Muscle of leg (tissue), 9 donors: ENCODE data around the gene CXCL16. TPM values are rescaled to one million over a fixed set of nuclear protein-coding genes. Genes with fewer than 3 reads are reported as not detected.

ENCODE experiments used
- polyA plus RNA-seq, 8 donors: library from polyadenylated mRNA; unstranded; fragments of 120-200 nt; gene quantifications; one replicate each; pipeline versions ENCODE4 v1.2.1 to v1.2.3, GENCODE V29; 2013; ENCODE audit warnings: inconsistent platforms in 1 of 8, low replicate concordance in 1 of 8; ENCODE audit not compliant: insufficient read length in 8 of 8, insufficient read depth in 1 of 8
- total RNA-seq: library from RNA; stranded (reverse); fragments of 120-200 nt; gene quantifications from one replicate; pipeline ENCODE4 v1.2.4, GENCODE V29; 2013

Gene CXCL16
- total and polyA plus RNA-seq, 9 donors: 1.7 to 8.3 (median 4.2) TPM

Other genes with a start within 250 kb of the CXCL16 start
- 5.0 TPM for gene SPNS2, start 241.0 kb downstream of the CXCL16 start, total RNA-seq
- gene SPNS2, start 241.0 kb downstream of the CXCL16 start, polyA plus RNA-seq: 1 to 10 TPM; 7.8 to 9.7 (median 8.3) TPM
- gene MYBBP1A, start 184.5 kb downstream of the CXCL16 start, total RNA-seq: 25.5 TPM
- 10 to 100 TPM; 32.9 to 42.3 (median 36.5) TPM for gene MYBBP1A, start 184.5 kb downstream of the CXCL16 start, polyA plus RNA-seq
- gene GGT6, start 179.4 kb downstream of the CXCL16 start, total RNA-seq: 0.04 TPM
- 1 to 10 TPM in 1 of 8 donors, under 1 TPM in 7; 0.05 to 3.2 (median 0.15) TPM for gene GGT6, start 179.4 kb downstream of the CXCL16 start, polyA plus RNA-seq
- 88.9 TPM for gene SMTNL2, start 155.4 kb downstream of the CXCL16 start, total RNA-seq
- 100 to 1,000 TPM in 5 of 8 donors, 10 to 100 TPM in 3; 67.9 to 157 (median 113) TPM for gene SMTNL2, start 155.4 kb downstream of the CXCL16 start, polyA plus RNA-seq
- 0.18 TPM for gene ALOX15, start 98.2 kb downstream of the CXCL16 start, total RNA-seq
- gene ALOX15, start 98.2 kb downstream of the CXCL16 start, polyA plus RNA-seq: 1 to 10 TPM in 1 of 8 donors, under 1 TPM in 7; 0.07 to 1.4 (median 0.35) TPM
- gene PELP1, start 35.8 kb downstream of the CXCL16 start, total RNA-seq: 13.5 TPM
- gene PELP1, start 35.8 kb downstream of the CXCL16 start, polyA plus RNA-seq: 10 to 100 TPM; 27.1 to 39.2 (median 34.3) TPM
- gene ARRB2, start 29.3 kb downstream of the CXCL16 start, total RNA-seq: 12.9 TPM
- 10 to 100 TPM; 16.5 to 29.1 (median 21.3) TPM for gene ARRB2, start 29.3 kb downstream of the CXCL16 start, polyA plus RNA-seq
- 21.9 TPM for gene MED11, start 8.5 kb downstream of the CXCL16 start, total RNA-seq
- gene MED11, start 8.5 kb downstream of the CXCL16 start, polyA plus RNA-seq: 10 to 100 TPM; 14.4 to 20.2 (median 17.3) TPM
- gene ZMYND15, start 95 bp downstream of the CXCL16 start, total RNA-seq: 0.27 TPM
- under 1 TPM; 0.15 to 0.79 (median 0.36) TPM for gene ZMYND15, start 95 bp downstream of the CXCL16 start, polyA plus RNA-seq
- not detected for gene TM4SF5, start 32.0 kb upstream of the CXCL16 start, total RNA-seq
- 1 to 10 TPM in 1 of 8 donors, under 1 TPM in 1, not detected in 6; 0.36 to 2.2 TPM for gene TM4SF5, start 32.0 kb upstream of the CXCL16 start, polyA plus RNA-seq
- 8.2 TPM for gene VMO1, start 46.4 kb upstream of the CXCL16 start, total RNA-seq
- gene VMO1, start 46.4 kb upstream of the CXCL16 start, polyA plus RNA-seq: 10 to 100 TPM in 1 of 8 donors, 1 to 10 TPM in 7; 3.0 to 12.7 (median 5.9) TPM
- not detected for gene GLTPD2, start 49.0 kb upstream of the CXCL16 start, total RNA-seq
- 1 to 10 TPM in 2 of 8 donors, under 1 TPM in 6; 0.41 to 2.2 (median 0.84) TPM for gene GLTPD2, start 49.0 kb upstream of the CXCL16 start, polyA plus RNA-seq
- 125 TPM for gene PSMB6, start 56.2 kb upstream of the CXCL16 start, total RNA-seq
- 100 to 1,000 TPM in 7 of 8 donors, 10 to 100 TPM in 1; 99.0 to 110 (median 107) TPM for gene PSMB6, start 56.2 kb upstream of the CXCL16 start, polyA plus RNA-seq
- 22.2 TPM for gene PLD2, start 67.2 kb upstream of the CXCL16 start, total RNA-seq
- gene PLD2, start 67.2 kb upstream of the CXCL16 start, polyA plus RNA-seq: 10 to 100 TPM; 22.4 to 36.9 (median 28.2) TPM
- gene MINK1, start 93.4 kb upstream of the CXCL16 start, total RNA-seq: 11.8 TPM
- gene MINK1, start 93.4 kb upstream of the CXCL16 start, polyA plus RNA-seq: 10 to 100 TPM; 24.4 to 39.3 (median 31.3) TPM
- 2.8 TPM for gene C17orf107, start 159.6 kb upstream of the CXCL16 start, total RNA-seq
- gene C17orf107, start 159.6 kb upstream of the CXCL16 start, polyA plus RNA-seq: 1 to 10 TPM in 6 of 8 donors, under 1 TPM in 2; 0.80 to 3.1 (median 1.4) TPM
- gene CHRNE, start 163.2 kb upstream of the CXCL16 start, total RNA-seq: 1.5 TPM
- gene CHRNE, start 163.2 kb upstream of the CXCL16 start, polyA plus RNA-seq: 1 to 10 TPM in 6 of 8 donors, under 1 TPM in 2; 0.53 to 2.5 (median 1.4) TPM
- gene GP1BA, start 192.3 kb upstream of the CXCL16 start, total RNA-seq: 0.04 TPM
- 1 to 10 TPM in 4 of 8 donors, under 1 TPM in 4; 0.69 to 1.3 (median 0.93) TPM for gene GP1BA, start 192.3 kb upstream of the CXCL16 start, polyA plus RNA-seq
- 39.8 TPM for gene SLC25A11, start 200.1 kb upstream of the CXCL16 start, total RNA-seq
- gene SLC25A11, start 200.1 kb upstream of the CXCL16 start, polyA plus RNA-seq: 10 to 100 TPM; 51.3 to 60.3 (median 56.0) TPM
- gene RNF167, start 200.3 kb upstream of the CXCL16 start, total RNA-seq: 34.6 TPM
- 10 to 100 TPM; 66.0 to 71.5 (median 69.6) TPM for gene RNF167, start 200.3 kb upstream of the CXCL16 start, polyA plus RNA-seq
- gene PFN1, start 208.6 kb upstream of the CXCL16 start, total RNA-seq: 175 TPM
- 100 to 1,000 TPM; 413 to 498 (median 454) TPM for gene PFN1, start 208.6 kb upstream of the CXCL16 start, polyA plus RNA-seq
- 1,492 TPM for gene ENO3, start 211.2 kb upstream of the CXCL16 start, total RNA-seq
- 1,000 to 10,000 TPM in 6 of 8 donors, 100 to 1,000 TPM in 2; 815 to 2,459 (median 1,732) TPM for gene ENO3, start 211.2 kb upstream of the CXCL16 start, polyA plus RNA-seq
- gene SPAG7, start 227.9 kb upstream of the CXCL16 start, total RNA-seq: 77.7 TPM
- 100 to 1,000 TPM in 6 of 8 donors, 10 to 100 TPM in 2; 91.7 to 122 (median 103) TPM for gene SPAG7, start 227.9 kb upstream of the CXCL16 start, polyA plus RNA-seq
- gene CAMTA2, start 247.7 kb upstream of the CXCL16 start, total RNA-seq: 4.4 TPM
- 10 to 100 TPM; 15.8 to 25.2 (median 22.3) TPM for gene CAMTA2, start 247.7 kb upstream of the CXCL16 start, polyA plus RNA-seq